Loucy (cell line): ENCODE measurements around the gene RPS6KB2.
"Not testable (repeated sequence)": the region's sequence is repeated elsewhere in the genome, so short reads cannot be mapped to it uniquely, and the experiment has no call there.

Experiments
- EZH2phosphoT487 ChIP-seq: fragments of 200-600 bp; IDR thresholded peaks from 2 replicates; pipeline ENCODE4 v1.6.1; 2018; ENCODE audit warnings: antibody characterized with exemption, mild to moderate bottlenecking, moderate library complexity, borderline replicate concordance
- TF ChIP-seq, protein P1 (sequence below): fragments of 200-600 bp; sonication (generic); conservative IDR thresholded peaks from 2 replicates; pipeline ENCODE4 v1.5.1; 2014; ENCODE audit warnings: mild to moderate bottlenecking, antibody characterized with exemption, low read length

DNA sequence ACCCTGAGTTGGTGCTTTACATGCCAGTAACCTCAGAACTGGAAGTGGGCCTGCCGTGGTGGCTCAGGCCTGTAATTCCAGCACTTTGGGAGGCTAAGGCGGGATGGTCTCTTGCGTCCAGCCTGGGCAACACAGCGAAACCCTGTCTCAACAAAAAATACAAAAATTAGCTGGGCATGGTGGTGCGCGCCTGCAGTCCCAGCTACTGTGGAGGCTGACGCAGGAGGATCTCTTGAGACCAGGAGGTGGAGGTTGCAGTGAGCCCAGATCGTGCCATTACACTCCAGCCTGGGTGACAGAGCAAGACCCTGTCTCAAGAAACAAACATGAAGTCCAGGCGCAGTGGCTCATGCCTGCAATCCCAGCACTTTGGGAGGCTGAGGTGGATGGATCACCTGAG, 25.2 kb upstream of the RPS6KB2 start:
- TF ChIP-seq, protein P1, sequence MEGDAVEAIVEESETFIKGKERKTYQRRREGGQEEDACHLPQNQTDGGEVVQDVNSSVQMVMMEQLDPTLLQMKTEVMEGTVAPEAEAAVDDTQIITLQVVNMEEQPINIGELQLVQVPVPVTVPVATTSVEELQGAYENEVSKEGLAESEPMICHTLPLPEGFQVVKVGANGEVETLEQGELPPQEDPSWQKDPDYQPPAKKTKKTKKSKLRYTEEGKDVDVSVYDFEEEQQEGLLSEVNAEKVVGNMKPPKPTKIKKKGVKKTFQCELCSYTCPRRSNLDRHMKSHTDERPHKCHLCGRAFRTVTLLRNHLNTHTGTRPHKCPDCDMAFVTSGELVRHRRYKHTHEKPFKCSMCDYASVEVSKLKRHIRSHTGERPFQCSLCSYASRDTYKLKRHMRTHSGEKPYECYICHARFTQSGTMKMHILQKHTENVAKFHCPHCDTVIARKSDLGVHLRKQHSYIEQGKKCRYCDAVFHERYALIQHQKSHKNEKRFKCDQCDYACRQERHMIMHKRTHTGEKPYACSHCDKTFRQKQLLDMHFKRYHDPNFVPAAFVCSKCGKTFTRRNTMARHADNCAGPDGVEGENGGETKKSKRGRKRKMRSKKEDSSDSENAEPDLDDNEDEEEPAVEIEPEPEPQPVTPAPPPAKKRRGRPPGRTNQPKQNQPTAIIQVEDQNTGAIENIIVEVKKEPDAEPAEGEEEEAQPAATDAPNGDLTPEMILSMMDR: not testable (repeated sequence)
- not testable (repeated sequence) for TF ChIP-seq EZH2phosphoT487
